GM19193 (cell line): ENCODE results near the gene BIRC7.
A peak's percentile ranks its signal among the peaks of the same experiment; 100 is the strongest.

Source experiments
- POLR2A ChIP-seq: IDR thresholded peaks from 4 replicates; pipeline ENCODE4 v1.6.1; 2011; ENCODE audit not compliant: insufficient read depth, insufficient read length; ENCODE audit errors: extremely low read depth

Gene BIRC7

DNA sequence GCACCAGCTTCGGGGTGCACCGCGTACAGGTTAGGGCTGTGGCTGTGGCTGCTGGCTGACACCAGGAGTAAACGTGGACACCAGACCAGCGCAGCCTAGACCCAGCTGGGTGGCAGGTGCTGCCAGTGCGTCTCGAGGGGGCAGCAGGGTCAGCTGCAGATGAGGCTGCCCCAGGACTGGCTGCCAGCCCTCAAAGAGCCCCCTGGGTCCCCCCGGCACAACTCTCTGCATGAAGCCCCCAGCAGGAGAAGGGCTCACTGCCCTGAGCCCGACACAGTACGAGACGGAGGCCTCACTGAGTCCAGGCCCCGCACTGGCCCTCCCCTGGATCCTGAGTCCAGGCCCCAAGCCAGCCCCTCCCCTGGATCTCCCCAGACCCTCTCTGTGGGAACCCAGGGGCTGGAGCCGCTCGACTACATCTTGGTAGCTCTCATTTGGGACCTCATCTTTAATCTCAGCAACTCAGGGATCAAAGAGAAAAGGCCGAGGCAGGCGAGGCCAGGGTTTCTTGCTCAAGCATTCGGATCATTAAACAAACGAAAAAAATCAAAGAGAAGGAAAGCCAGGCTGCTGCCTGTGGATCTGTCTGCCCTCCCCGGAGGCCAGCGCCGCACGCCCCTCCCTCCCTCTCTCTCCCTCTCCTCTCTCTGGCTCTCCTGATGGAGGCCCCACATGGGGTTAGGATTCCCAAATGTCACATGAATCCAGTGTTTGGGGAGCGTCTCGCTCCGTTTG, 25.5 kb downstream of the BIRC7 start:
- TF ChIP-seq POLR2A = no peak

- no peak for TF ChIP-seq POLR2A
Measured at GRCh38 chr20:63261795-63262528, 26.3 kb downstream of the BIRC7 start.

DNA sequence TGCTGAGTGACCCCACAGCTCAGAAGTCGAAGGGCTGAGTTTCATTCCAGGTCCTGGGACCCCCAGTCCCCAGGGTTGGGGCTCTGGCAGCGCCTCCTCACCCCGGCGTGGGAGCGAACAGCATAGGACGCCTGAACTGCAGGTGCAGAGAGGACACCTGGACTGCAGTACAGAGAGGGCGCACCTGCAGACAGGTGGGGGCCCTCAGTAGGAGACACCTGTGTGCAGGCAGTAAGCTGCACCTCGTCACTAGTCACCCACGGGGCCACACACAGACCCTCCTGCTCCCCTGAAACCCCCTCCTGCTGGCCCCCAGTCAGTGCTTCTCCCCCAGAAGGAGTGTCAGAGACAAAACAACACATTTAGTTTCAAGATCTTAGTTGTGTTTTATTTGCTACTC, 27.1 kb downstream of the BIRC7 start:
- TF ChIP-seq POLR2A = no peak

GRCh38 chr20:63264000-63264399, 28.3 kb downstream of the BIRC7 start:
- TF ChIP-seq POLR2A = no peak

GRCh38 chr20:63264519-63264918, 28.8 kb downstream of the BIRC7 start:
- no peak for TF ChIP-seq POLR2A

GRCh38 chr20:63265891-63266515, 30.3 kb downstream of the BIRC7 start:
- TF ChIP-seq POLR2A = no peak

DNA sequence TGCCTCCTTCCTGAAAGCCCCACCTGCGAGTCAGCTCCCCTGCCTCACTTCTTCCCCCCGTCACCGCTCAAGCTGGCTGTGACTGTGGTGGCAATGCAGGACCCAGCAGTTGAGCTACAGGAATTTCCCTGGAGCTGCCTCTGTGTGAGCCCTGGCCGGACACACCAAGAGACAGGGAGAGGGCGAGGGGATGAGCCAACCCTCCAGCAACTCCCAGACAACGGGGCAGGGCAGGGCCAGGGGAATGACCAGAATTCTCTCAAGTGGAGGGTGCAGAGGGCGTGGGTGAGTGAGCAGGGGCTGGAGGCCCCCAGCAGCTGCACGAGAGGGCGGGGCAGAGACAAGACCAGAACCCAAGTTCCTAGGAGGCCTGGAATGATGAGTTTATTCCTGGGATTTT, 32.0 kb downstream of the BIRC7 start:
- TF ChIP-seq POLR2A = no peak

DNA sequence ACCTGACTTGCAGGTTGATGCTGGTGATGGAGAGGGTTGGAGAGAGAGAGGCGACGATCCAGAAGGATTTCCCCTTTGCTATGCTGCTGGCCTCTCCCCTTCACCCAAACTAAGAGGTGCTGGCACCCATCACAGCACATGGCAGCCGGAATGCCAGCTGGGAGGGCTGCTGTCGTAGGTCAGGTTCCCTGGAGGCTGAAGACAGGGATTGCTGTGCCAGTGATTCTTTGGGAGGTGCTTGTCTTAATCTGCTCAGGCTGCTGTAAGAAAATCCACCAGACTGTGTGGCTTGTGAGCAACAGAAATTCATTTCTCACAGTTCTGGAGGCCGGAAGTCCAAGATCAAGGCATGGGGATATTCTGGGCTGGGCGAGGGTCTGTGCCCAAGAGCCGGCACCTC, 32.6 kb downstream of the BIRC7 start:
- no peak for TF ChIP-seq POLR2A

- TF ChIP-seq POLR2A = no peak
Measured at GRCh38 chr20:63268671-63269439, 33.1 kb downstream of the BIRC7 start.

DNA sequence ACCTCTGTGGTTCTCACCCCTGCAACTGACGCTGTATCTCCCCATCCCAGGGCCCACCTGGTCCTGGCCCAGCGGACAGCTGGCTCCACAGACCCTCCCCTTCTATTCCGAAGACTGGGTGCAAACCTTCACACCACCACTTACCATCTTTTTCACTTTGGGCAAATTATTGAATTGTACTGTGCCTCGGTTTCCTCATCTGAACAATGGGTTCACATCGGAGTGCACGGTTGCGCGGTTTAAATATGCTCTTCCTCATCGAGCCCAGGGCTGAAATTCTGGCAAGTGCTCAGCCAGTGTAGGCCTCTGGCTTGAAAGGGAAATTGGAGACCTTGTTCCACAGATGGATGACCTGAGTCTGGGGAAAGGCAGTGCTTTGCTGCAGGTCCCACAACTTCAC, 34.0 kb downstream of the BIRC7 start:
- no peak for TF ChIP-seq POLR2A

DNA sequence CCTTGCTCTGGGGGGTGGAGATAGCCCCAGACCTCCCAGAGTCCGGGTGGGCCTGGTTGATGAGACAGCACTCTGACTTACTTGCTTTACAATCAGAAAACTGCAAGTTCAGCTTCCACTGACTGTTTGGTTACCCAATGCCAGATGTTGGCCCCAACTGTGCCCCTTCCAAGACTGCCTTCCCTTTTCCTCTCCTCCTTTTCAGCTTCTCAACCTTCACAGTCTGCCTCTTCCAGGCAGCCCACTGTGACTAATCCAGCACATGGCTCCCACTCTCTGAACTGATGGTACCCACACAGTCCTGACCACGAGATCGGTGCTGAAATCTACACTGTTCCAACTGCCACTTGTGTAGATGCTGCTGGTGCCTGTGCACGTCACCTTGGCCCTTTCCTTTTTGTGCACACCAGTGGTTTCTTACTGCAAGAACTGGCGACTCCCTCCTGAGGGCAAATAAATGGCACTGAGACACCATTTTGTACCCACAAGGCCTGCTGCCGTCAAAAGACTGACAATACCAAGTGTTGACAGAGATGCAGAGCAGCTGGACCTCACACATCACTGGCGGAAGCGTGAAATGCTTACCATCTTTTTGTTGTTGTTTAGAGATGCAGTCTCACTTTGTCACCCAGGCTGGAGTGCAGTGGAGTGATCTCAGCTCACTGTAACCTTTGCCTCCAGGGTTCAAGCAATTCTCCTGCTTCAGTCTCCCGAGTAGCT, 35.1 kb downstream of the BIRC7 start:
- TF ChIP-seq POLR2A = no peak

DNA sequence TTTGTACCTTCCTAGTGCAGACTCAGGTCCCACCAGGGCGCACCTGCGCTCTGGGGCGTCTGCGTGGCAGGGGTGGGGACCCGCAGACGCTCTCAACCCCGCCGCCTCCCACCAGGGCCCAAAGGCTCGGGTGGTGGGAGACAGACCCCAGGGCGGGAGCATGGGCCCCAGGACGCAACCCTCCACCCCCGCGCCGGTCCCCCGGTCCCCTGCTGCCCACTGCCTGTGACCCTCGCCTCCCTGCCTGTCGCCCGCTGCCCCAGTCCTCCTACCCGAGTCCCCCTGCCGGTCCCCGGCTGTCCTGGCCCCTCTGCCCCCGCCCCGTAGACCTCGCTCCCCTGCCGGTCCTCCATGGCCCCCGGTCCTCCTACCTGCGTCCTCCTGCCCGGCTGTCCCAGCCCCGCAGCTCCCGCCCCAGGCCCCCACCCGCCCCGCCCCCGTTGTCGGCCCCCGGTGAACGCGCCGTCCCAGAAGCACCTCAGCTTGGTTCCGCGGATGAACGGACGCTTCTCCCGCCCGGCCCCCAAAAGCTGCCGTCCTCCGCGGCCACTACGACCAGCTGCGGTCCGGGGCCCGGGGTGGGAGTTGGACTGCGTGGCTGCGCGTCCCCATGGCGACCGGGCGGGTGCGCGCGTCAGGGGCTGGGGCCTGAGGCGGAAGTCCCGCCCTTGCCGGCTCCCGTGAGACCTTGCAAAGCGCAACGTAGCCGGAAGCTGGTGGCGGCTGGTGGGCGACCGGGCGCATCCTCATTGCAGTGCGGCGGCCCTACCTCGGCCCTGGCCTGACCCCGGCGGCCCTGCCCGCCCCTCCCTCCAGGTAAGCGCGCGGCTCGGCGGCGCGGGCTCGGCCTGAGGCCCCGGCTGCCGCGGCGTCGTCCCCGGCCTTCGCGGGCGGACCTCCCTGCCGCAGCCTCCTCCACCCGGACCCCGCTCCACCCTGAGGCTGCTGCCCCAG, 36.7 kb downstream of the BIRC7 start, which contains the start of gene ARFGAP1:
Gene ARFGAP1 (plus strand): TSS at position 709 of the 954 bp plus-strand sequence. CDS start 2,768 bp downstream, outside the sequence.
- peak; percentile 81 for TF ChIP-seq POLR2A

DNA sequence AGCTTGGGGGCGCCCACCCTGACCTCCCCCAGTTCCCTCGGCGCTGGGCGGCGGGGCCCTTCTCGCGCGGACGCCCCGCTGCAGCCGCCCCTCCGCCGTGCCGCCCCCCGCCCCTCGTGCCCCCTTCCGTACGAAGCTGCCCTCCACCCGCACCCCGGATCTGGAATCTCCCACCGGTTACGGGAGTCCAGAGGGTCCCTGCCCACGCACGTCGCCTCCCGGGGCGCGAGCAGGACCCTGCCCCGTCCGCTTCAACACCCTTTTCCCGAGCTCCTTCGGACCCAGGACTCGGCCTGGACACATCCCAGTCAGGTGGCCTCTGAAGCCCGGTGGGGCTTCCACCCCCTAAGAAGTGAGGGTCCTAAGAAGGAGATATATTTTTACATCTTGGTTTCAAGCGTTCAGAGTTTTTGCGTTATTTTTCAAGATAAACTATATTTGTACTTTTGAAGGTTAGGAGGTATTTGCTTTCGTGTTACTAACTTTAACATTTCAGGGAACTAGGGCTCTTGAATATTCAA, 37.4 kb downstream of the BIRC7 start:
- TF ChIP-seq POLR2A = no peak
